Fibroblast of lung (primary cell): Measurements from ENCODE around the gene PRRX2.

Experiments used
- EZH2 ChIP-seq: IDR thresholded peaks from 2 replicates; pipeline ENCODE4 v1.5.1; 2012; ENCODE audit warnings: low read length, control low read depth, mild to moderate bottlenecking; ENCODE audit errors: missing control alignments
- TF ChIP-seq, protein P1 (sequence below), 2 donors: IDR thresholded peaks in 1 of 2; conservative IDR thresholded peaks in 1 of 2; 1 replicate in 1 of 2; 2 replicates in 1 of 2; pipeline ENCODE4 v1.5.1; 2011 to 2012; ENCODE audit warnings: low read length in 2 of 2, control low read depth in 1 of 2, inconsistent platforms in 1 of 2, low read depth in 1 of 2, mild to moderate bottlenecking in 1 of 2

DNA sequence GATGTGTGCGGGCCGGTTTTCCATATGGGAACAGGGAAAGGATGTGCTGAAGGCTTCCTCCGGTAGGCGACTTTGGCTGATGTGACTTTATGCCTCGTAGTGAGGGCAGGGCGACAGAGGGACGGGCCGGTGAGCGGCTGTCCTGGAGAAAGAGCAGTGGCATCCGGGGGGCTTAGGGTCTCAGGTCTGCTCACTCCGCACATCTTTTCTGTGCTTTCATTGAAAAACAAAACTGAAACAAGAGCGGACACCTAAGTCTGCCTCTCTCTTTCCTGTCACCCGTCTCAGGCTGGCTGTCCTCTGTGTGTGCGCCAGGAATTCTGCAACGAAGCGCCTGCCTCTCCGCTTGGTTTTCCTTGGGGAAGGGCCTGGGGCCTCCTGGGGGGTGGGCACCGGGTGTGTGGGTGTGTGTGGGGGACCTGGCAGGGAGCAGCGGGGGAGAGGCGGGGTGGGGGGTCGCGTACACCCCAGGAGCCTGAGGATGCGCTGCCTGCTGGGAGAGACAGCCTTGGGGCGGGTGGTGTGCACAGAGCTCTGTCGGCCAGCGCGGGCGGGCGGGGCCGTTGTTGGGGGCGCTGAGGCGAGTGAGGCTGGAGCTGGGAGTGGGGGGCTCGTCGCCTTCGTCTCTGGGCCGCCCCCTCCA, 580 bp upstream of the PRRX2 start:
- TF ChIP-seq, protein P1, sequence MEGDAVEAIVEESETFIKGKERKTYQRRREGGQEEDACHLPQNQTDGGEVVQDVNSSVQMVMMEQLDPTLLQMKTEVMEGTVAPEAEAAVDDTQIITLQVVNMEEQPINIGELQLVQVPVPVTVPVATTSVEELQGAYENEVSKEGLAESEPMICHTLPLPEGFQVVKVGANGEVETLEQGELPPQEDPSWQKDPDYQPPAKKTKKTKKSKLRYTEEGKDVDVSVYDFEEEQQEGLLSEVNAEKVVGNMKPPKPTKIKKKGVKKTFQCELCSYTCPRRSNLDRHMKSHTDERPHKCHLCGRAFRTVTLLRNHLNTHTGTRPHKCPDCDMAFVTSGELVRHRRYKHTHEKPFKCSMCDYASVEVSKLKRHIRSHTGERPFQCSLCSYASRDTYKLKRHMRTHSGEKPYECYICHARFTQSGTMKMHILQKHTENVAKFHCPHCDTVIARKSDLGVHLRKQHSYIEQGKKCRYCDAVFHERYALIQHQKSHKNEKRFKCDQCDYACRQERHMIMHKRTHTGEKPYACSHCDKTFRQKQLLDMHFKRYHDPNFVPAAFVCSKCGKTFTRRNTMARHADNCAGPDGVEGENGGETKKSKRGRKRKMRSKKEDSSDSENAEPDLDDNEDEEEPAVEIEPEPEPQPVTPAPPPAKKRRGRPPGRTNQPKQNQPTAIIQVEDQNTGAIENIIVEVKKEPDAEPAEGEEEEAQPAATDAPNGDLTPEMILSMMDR (conservative IDR thresholded peaks at IDR 0.05 in 1 of 2, IDR thresholded peaks at IDR 0.05 in 1 of 2; ENCODE audit: low read depth in 1 of 2, low read length in 2 of 2): no peak
- no peak for TF ChIP-seq EZH2
